ENCODE data around the gene ELP2. TPM values are rescaled to one million over a fixed set of nuclear protein-coding genes. Genes with fewer than 3 reads are reported as not detected.
"Not testable (repeated sequence)": the region's sequence is repeated elsewhere in the genome, so short reads cannot be mapped to it uniquely, and the experiment has no call there.

Gene ELP2
- total RNA-seq, result 100 to 1,000 TPM; 139 to 143 TPM
- polyA plus RNA-seq, result 10 to 100 TPM; 76.3 to 81.3 TPM

- intact Hi-C loops (cut with micrococcal nuclease), result loop anchor here (1.0 to 10.0 kb wide), 8 partner anchors 62 to 1155 kb away; partner anchors contain the start of genes GALNT1, KIAA1328, MAPRE2 and RMP24
- ChIA-PET POLR2A (ENCODE audit: partially characterized antibody) (interaction anchor here (0.5 to 3.4 kb wide), 21 partner anchors 9 to 840 kb away, joined by 3 to 31 read pairs (median 4); partner anchors contain the start of genes INO80C, KIAA1328, RMP24 and RPRD1A), CTCF (ENCODE audit: partially characterized antibody) (interaction anchor here (0.9 to 1.9 kb wide), 5 partner anchors 10 to 112 kb away, joined by 3 to 6 read pairs (median 3); no protein-coding TSS in a partner anchor)
- Mint-ChIP-seq H3K9me3 (peaks cover 0 to 3% (median 0%) of the 10 kb centered on the region in 8 donors), H3K4me1 (peaks cover 39 to 80% (median 60%) of the 10 kb centered on the region in 4 donors), H3K27me3 (no peaks in the 10 kb centered on the region), H3K4me3 (peak within 1 kb of the TSS; percentile 92 to 98 (median 98)), H3K36me3 (peaks cover 10 to 36% of the 10 kb centered on the region in 2 donors), H3K27ac (peak within 1 kb of the TSS; percentile 97 to 99 (median 98))
- no peaks in the 10 kb centered on the region for H3K27me3 ChIP-seq (ENCODE audit: insufficient read depth, low read length)
- H3K9me3 ChIP-seq (ENCODE audit: control insufficient read depth in 1 of 2, low read length in 2 of 2), result no peaks in the 10 kb centered on the region
- H3K27ac ChIP-seq (ENCODE audit: low read depth, low read length), result peak within 1 kb of the TSS; percentile 100
- H3K4me1 ChIP-seq (ENCODE audit: insufficient read depth, low read length), result peaks cover 43% of the 10 kb centered on the region
- H3K36me3 ChIP-seq (ENCODE audit: insufficient read depth, low read length), result no peaks in the 10 kb centered on the region
- peak within 1 kb of the TSS; percentile 85 to 90 for H3K4me3 ChIP-seq (ENCODE audit: low read length in 2 of 2)
- DNase-seq, result peak; percentile 95
Observed at GRCh38 chr18:36129300-36130038, at the start of gene ELP2, which contains the start of gene SLC39A6. ELP2 (plus strand) TSS chr18:36129899; CDS start chr18:36129934, 35 bp downstream. SLC39A6 (minus strand) TSS chr18:36129340; CDS start chr18:36127007, 2,333 bp downstream.

GRCh38 chr18:36081118-36081517 is 48.6 kb upstream of the ELP2 start:
- H3K27me3 ChIP-seq (ENCODE audit: insufficient read depth, low read length); H3K36me3 ChIP-seq (ENCODE audit: insufficient read depth, low read length); H3K9me3 ChIP-seq (ENCODE audit: control insufficient read depth in 1 of 2, low read length in 2 of 2); POLR2A ChIA-PET (ENCODE audit: partially characterized antibody); H3K4me3 ChIP-seq (ENCODE audit: low read length in 2 of 2); H3K36me3 Mint-ChIP-seq; H3K4me1 Mint-ChIP-seq; H3K27me3 Mint-ChIP-seq; H3K27ac ChIP-seq (ENCODE audit: low read depth, low read length); CTCF ChIA-PET (ENCODE audit: partially characterized antibody); intact Hi-C loops (cut with micrococcal nuclease); H3K4me3 Mint-ChIP-seq; H3K4me1 ChIP-seq (ENCODE audit: insufficient read depth, low read length); DNase-seq; H3K27ac Mint-ChIP-seq: not testable (repeated sequence)
- H3K9me3 Mint-ChIP-seq, result peaks cover 4 to 29% (median 21%) of the 10 kb centered on the region in 8 donors

- no peaks in the 10 kb centered on the region for H3K27me3 ChIP-seq (ENCODE audit: insufficient read depth, low read length)
- H3K9me3 ChIP-seq (ENCODE audit: control insufficient read depth in 1 of 2, low read length in 2 of 2), result peaks cover 0 to 7% of the 10 kb centered on the region in 2 donors
- H3K27ac ChIP-seq (ENCODE audit: low read depth, low read length), result no peak overlapping the region
- CTCF ChIA-PET (ENCODE audit: partially characterized antibody), result interaction anchor here (1.3 kb wide), 1 partner anchor 16 kb away, joined by 4 read pairs; no protein-coding TSS in a partner anchor
- peaks cover 4 to 27% (median 21%) of the 10 kb centered on the region in 8 donors for H3K9me3 Mint-ChIP-seq
- H3K36me3 Mint-ChIP-seq, result peaks cover 4 to 5% of the 10 kb centered on the region in 2 donors
- intact Hi-C loops (cut with micrococcal nuclease), result no loop called here
- H3K27ac Mint-ChIP-seq, result no peak overlapping the region
- H3K27me3 Mint-ChIP-seq, result peaks cover 2% of the 10 kb centered on the region in 2 donors
- H3K4me3 ChIP-seq (ENCODE audit: low read length in 2 of 2), result no peak overlapping the region
- H3K4me1 ChIP-seq (ENCODE audit: insufficient read depth, low read length), result no peaks in the 10 kb centered on the region
- H3K36me3 ChIP-seq (ENCODE audit: insufficient read depth, low read length), result no peaks in the 10 kb centered on the region
- H3K4me3 Mint-ChIP-seq, result no peak overlapping the region
- POLR2A ChIA-PET (ENCODE audit: partially characterized antibody), result no interaction called here
- H3K4me1 Mint-ChIP-seq, result no peaks in the 10 kb centered on the region
- DNase-seq, result no peak
Observed at GRCh38 chr18:36083729-36084128, 46.0 kb upstream of the ELP2 start.

- ChIA-PET POLR2A (ENCODE audit: partially characterized antibody) (interaction anchor here (0.5 kb wide), 1 partner anchor 179 kb away, joined by 3 read pairs; no protein-coding TSS in a partner anchor), CTCF (ENCODE audit: partially characterized antibody) (interaction anchor here (0.6 to 1.6 kb wide), 4 partner anchors 10 to 344 kb away, joined by 3 to 8 read pairs (median 4); no protein-coding TSS in a partner anchor)
- Mint-ChIP-seq H3K36me3 (peaks cover 4 to 5% of the 10 kb centered on the region in 2 donors), H3K4me3 (no peak overlapping the region), H3K4me1 (no peaks in the 10 kb centered on the region), H3K27ac (no peak overlapping the region), H3K27me3 (peaks cover 2% of the 10 kb centered on the region in 2 donors), H3K9me3 (peaks cover 4 to 17% (median 14%) of the 10 kb centered on the region in 8 donors)
- Histone ChIP-seq H3K27me3 (ENCODE audit: insufficient read depth, low read length) (no peaks in the 10 kb centered on the region), H3K27ac (ENCODE audit: low read depth, low read length) (no peak overlapping the region), H3K4me1 (ENCODE audit: insufficient read depth, low read length) (no peaks in the 10 kb centered on the region), H3K9me3 (ENCODE audit: control insufficient read depth in 1 of 2, low read length in 2 of 2) (peaks cover 0 to 7% of the 10 kb centered on the region in 2 donors), H3K4me3 (ENCODE audit: low read length in 2 of 2) (no peak overlapping the region), H3K36me3 (ENCODE audit: insufficient read depth, low read length) (no peaks in the 10 kb centered on the region)
- no peak for DNase-seq
- intact Hi-C loops (cut with micrococcal nuclease), result no loop called here
Observed at GRCh38 chr18:36085195-36085594, 44.5 kb upstream of the ELP2 start.

GRCh38 chr18:36086186-36086585 is 43.5 kb upstream of the ELP2 start:
- ChIA-PET POLR2A (ENCODE audit: partially characterized antibody) (interaction anchor here (1.0 kb wide), 1 partner anchor 19 kb away, joined by 3 read pairs; the partner anchor contains the start of gene RPRD1A), CTCF (ENCODE audit: partially characterized antibody) (interaction anchor here (0.8 to 1.6 kb wide), 4 partner anchors 9 to 197 kb away, joined by 3 to 8 read pairs (median 3); no protein-coding TSS in a partner anchor)
- Mint-ChIP-seq H3K4me1 (no peaks in the 10 kb centered on the region), H3K27me3 (peaks cover 2% of the 10 kb centered on the region in 2 donors), H3K9me3 (peaks cover 4 to 7% (median 5%) of the 10 kb centered on the region in 8 donors), H3K27ac (no peak overlapping the region), H3K4me3 (no peak overlapping the region), H3K36me3 (peaks cover 0 to 1% of the 10 kb centered on the region in 2 donors)
- intact Hi-C loops (cut with micrococcal nuclease), result no loop called here
- H3K4me1 ChIP-seq (ENCODE audit: insufficient read depth, low read length), result no peaks in the 10 kb centered on the region
- no peak overlapping the region for H3K4me3 ChIP-seq (ENCODE audit: low read length in 2 of 2)
- H3K36me3 ChIP-seq (ENCODE audit: insufficient read depth, low read length), result no peaks in the 10 kb centered on the region
- no peak for DNase-seq
- H3K9me3 ChIP-seq (ENCODE audit: control insufficient read depth in 1 of 2, low read length in 2 of 2), result peaks cover 0 to 5% of the 10 kb centered on the region in 2 donors
- H3K27me3 ChIP-seq (ENCODE audit: insufficient read depth, low read length), result no peaks in the 10 kb centered on the region
- H3K27ac ChIP-seq (ENCODE audit: low read depth, low read length), result no peak overlapping the region

- Histone ChIP-seq H3K4me3 (ENCODE audit: low read length in 2 of 2) (no peak overlapping the region), H3K36me3 (ENCODE audit: insufficient read depth, low read length) (no peaks in the 10 kb centered on the region), H3K27me3 (ENCODE audit: insufficient read depth, low read length) (no peaks in the 10 kb centered on the region), H3K9me3 (ENCODE audit: control insufficient read depth in 1 of 2, low read length in 2 of 2) (no peaks in the 10 kb centered on the region), H3K27ac (ENCODE audit: low read depth, low read length) (no peak overlapping the region), H3K4me1 (ENCODE audit: insufficient read depth, low read length) (no peaks in the 10 kb centered on the region)
- no peak for DNase-seq
- H3K4me3 Mint-ChIP-seq, result no peak overlapping the region
- H3K36me3 Mint-ChIP-seq, result no peaks in the 10 kb centered on the region
- H3K27ac Mint-ChIP-seq, result no peak overlapping the region
- H3K9me3 Mint-ChIP-seq, result peaks cover 0 to 3% (median 0%) of the 10 kb centered on the region in 8 donors
- intact Hi-C loops (cut with micrococcal nuclease), result no loop called here
- ChIA-PET CTCF (ENCODE audit: partially characterized antibody) (no interaction called here), POLR2A (ENCODE audit: partially characterized antibody) (no interaction called here)
- H3K27me3 Mint-ChIP-seq, result no peaks in the 10 kb centered on the region
- H3K4me1 Mint-ChIP-seq, result peaks cover 7 to 10% (median 8%) of the 10 kb centered on the region in 4 donors
Observed at GRCh38 chr18:36088256-36088655, 41.4 kb upstream of the ELP2 start.

- Mint-ChIP-seq H3K9me3 (peaks cover 0 to 3% (median 0%) of the 10 kb centered on the region in 8 donors), H3K4me3 (no peak overlapping the region), H3K27me3 (no peaks in the 10 kb centered on the region), H3K27ac (peak overlapping the region in 1 of 7 donors; percentile 46), H3K36me3 (no peaks in the 10 kb centered on the region), H3K4me1 (peaks cover 9 to 13% (median 11%) of the 10 kb centered on the region in 4 donors)
- ChIA-PET CTCF (ENCODE audit: partially characterized antibody) (no interaction called here), POLR2A (ENCODE audit: partially characterized antibody) (no interaction called here)
- intact Hi-C loops (cut with micrococcal nuclease), result no loop called here
- DNase-seq, result no peak
- no peak overlapping the region for H3K4me3 ChIP-seq (ENCODE audit: low read length in 2 of 2)
- H3K4me1 ChIP-seq (ENCODE audit: insufficient read depth, low read length), result no peaks in the 10 kb centered on the region
- H3K27me3 ChIP-seq (ENCODE audit: insufficient read depth, low read length), result no peaks in the 10 kb centered on the region
- H3K36me3 ChIP-seq (ENCODE audit: insufficient read depth, low read length), result no peaks in the 10 kb centered on the region
- no peak overlapping the region for H3K27ac ChIP-seq (ENCODE audit: low read depth, low read length)
- no peaks in the 10 kb centered on the region for H3K9me3 ChIP-seq (ENCODE audit: control insufficient read depth in 1 of 2, low read length in 2 of 2)
Observed at GRCh38 chr18:36089001-36089400, 40.7 kb upstream of the ELP2 start.
